ACC112 (cell line): ENCODE data around the gene NR6A1.

Source experiments
- H2AFZ ChIP-seq: fragments of 200-600 bp; sonication (generic); one replicate; pipeline ENCODE4 v1.6.0; 2017; ENCODE audit warnings: antibody characterized with exemption, low read length; ENCODE audit not compliant: unreplicated experiment
- H3K27ac ChIP-seq: fragments of 200-600 bp; sonication (generic); 2 replicates; pipeline ENCODE4 v1.5.1; 2014; ENCODE audit warnings: low read depth, mild to moderate bottlenecking, antibody characterized with exemption, low read length, moderate library complexity
- H3K27me3 ChIP-seq: fragments of 200-600 bp; sonication (generic); 2 replicates; pipeline ENCODE4 v1.6.1; 2014; ENCODE audit warnings: mild to moderate bottlenecking, antibody characterized with exemption, low read length, moderate library complexity, mixed read lengths; ENCODE audit not compliant: insufficient read depth
- H3K36me3 ChIP-seq: fragments of 200-600 bp; sonication (generic); 2 replicates; pipeline ENCODE4 v1.6.1; 2016; ENCODE audit warnings: mild to moderate bottlenecking, antibody characterized with exemption, low read length, moderate library complexity, mixed read lengths; ENCODE audit not compliant: insufficient read depth
- H3K4me1 ChIP-seq: fragments of 200-600 bp; sonication (generic); one replicate; pipeline ENCODE4 v1.6.1; 2016; ENCODE audit warnings: low read length, mixed read lengths; ENCODE audit not compliant: insufficient read depth, unreplicated experiment, control insufficient read depth
- H3K4me3 ChIP-seq: fragments of 200-600 bp; sonication (generic); 2 replicates; pipeline ENCODE4 v1.5.1; 2014; ENCODE audit warnings: mild to moderate bottlenecking, low read depth, low read length
- H3K79me2 ChIP-seq: fragments of 200-600 bp; sonication (generic); one replicate; pipeline ENCODE4 v1.6.0; 2016; ENCODE audit warnings: low read length; ENCODE audit not compliant: control insufficient read depth, unreplicated experiment, insufficient read depth

The NR6A1 gene

GRCh38 chr9:124767821-124768220, 3.3 kb downstream of the NR6A1 start:
- Histone ChIP-seq H3K36me3 (no peaks in the 10 kb centered on the region), H3K79me2 (no peaks in the 10 kb centered on the region), H3K4me1 (no peaks in the 10 kb centered on the region), H3K4me3 (no peak overlapping the region), H2AFZ (no peak overlapping the region), H3K27ac (no peak overlapping the region), H3K27me3 (peaks cover 78% of the 10 kb centered on the region)

- H3K36me3 ChIP-seq, result no peaks in the 10 kb centered on the region
- H2AFZ ChIP-seq, result no peak overlapping the region
- no peak overlapping the region for H3K27ac ChIP-seq
- no peak overlapping the region for H3K4me3 ChIP-seq
- no peaks in the 10 kb centered on the region for H3K4me1 ChIP-seq
- H3K79me2 ChIP-seq, result no peaks in the 10 kb centered on the region
- peaks cover 81% of the 10 kb centered on the region for H3K27me3 ChIP-seq
Observed at GRCh38 chr9:124766815-124767554, 4.1 kb downstream of the NR6A1 start.

- peaks cover 88% of the 10 kb centered on the region for H3K27me3 ChIP-seq
- H3K4me1 ChIP-seq, result no peaks in the 10 kb centered on the region
- no peak overlapping the region for H3K4me3 ChIP-seq
- no peak overlapping the region for H2AFZ ChIP-seq
- H3K27ac ChIP-seq, result no peak overlapping the region
- no peaks in the 10 kb centered on the region for H3K36me3 ChIP-seq
- H3K79me2 ChIP-seq, result no peaks in the 10 kb centered on the region
Observed at GRCh38 chr9:124766326-124766725, 4.8 kb downstream of the NR6A1 start.

GRCh38 chr9:124765439-124765835, 5.7 kb downstream of the NR6A1 start:
- Histone ChIP-seq H3K79me2 (no peaks in the 10 kb centered on the region), H3K27me3 (peaks cover 87% of the 10 kb centered on the region), H3K4me1 (no peaks in the 10 kb centered on the region), H2AFZ (no peak overlapping the region), H3K4me3 (no peak overlapping the region), H3K36me3 (no peaks in the 10 kb centered on the region), H3K27ac (no peak overlapping the region)

- Histone ChIP-seq H3K4me1 (no peaks in the 10 kb centered on the region), H3K79me2 (no peaks in the 10 kb centered on the region), H2AFZ (no peak overlapping the region), H3K4me3 (no peak overlapping the region), H3K27me3 (peaks cover 81% of the 10 kb centered on the region), H3K27ac (no peak overlapping the region), H3K36me3 (no peaks in the 10 kb centered on the region)
Observed at GRCh38 chr9:124764774-124765438, 6.2 kb downstream of the NR6A1 start.

GRCh38 chr9:124762633-124763032, 8.5 kb downstream of the NR6A1 start:
- Histone ChIP-seq H3K27me3 (peaks cover 59% of the 10 kb centered on the region), H3K27ac (no peak overlapping the region), H3K36me3 (no peaks in the 10 kb centered on the region), H3K79me2 (no peaks in the 10 kb centered on the region), H3K4me1 (no peaks in the 10 kb centered on the region), H2AFZ (no peak overlapping the region), H3K4me3 (no peak overlapping the region)

GRCh38 chr9:124761710-124762109, 9.4 kb downstream of the NR6A1 start:
- peaks cover 55% of the 10 kb centered on the region for H3K27me3 ChIP-seq
- no peaks in the 10 kb centered on the region for H3K36me3 ChIP-seq
- H3K4me3 ChIP-seq, result no peak overlapping the region
- no peaks in the 10 kb centered on the region for H3K79me2 ChIP-seq
- no peaks in the 10 kb centered on the region for H3K4me1 ChIP-seq
- H3K27ac ChIP-seq, result no peak overlapping the region
- H2AFZ ChIP-seq, result no peak overlapping the region

GRCh38 chr9:124761196-124761595, 9.9 kb downstream of the NR6A1 start:
- Histone ChIP-seq H2AFZ (no peak overlapping the region), H3K4me3 (no peak overlapping the region), H3K27ac (no peak overlapping the region), H3K36me3 (no peaks in the 10 kb centered on the region), H3K27me3 (peaks cover 55% of the 10 kb centered on the region), H3K4me1 (no peaks in the 10 kb centered on the region), H3K79me2 (no peaks in the 10 kb centered on the region)

- no peaks in the 10 kb centered on the region for H3K36me3 ChIP-seq
- H3K27ac ChIP-seq, result no peak overlapping the region
- H2AFZ ChIP-seq, result no peak overlapping the region
- H3K27me3 ChIP-seq, result peaks cover 55% of the 10 kb centered on the region
- no peaks in the 10 kb centered on the region for H3K4me1 ChIP-seq
- no peaks in the 10 kb centered on the region for H3K79me2 ChIP-seq
- H3K4me3 ChIP-seq, result no peak overlapping the region
Observed at GRCh38 chr9:124760719-124761118, 10.4 kb downstream of the NR6A1 start.

- H3K27me3 ChIP-seq, result peaks cover 54% of the 10 kb centered on the region
- H3K4me1 ChIP-seq, result no peaks in the 10 kb centered on the region
- H3K79me2 ChIP-seq, result no peaks in the 10 kb centered on the region
- H3K27ac ChIP-seq, result no peak overlapping the region
- H3K4me3 ChIP-seq, result no peak overlapping the region
- no peak overlapping the region for H2AFZ ChIP-seq
- no peaks in the 10 kb centered on the region for H3K36me3 ChIP-seq
Observed at GRCh38 chr9:124759327-124759726, 11.8 kb downstream of the NR6A1 start.

- Histone ChIP-seq H3K36me3 (no peaks in the 10 kb centered on the region), H3K27me3 (peaks cover 50% of the 10 kb centered on the region), H3K4me3 (no peak overlapping the region), H3K4me1 (no peaks in the 10 kb centered on the region), H2AFZ (no peak overlapping the region), H3K79me2 (no peaks in the 10 kb centered on the region), H3K27ac (no peak overlapping the region)
Observed at GRCh38 chr9:124758691-124759090, 12.4 kb downstream of the NR6A1 start.
